T-helper 1 cell (primary cell): ENCODE results near the gene SLC22A9.
"Not testable (repeated sequence)": the region's sequence is repeated elsewhere in the genome, so short reads cannot be mapped to it uniquely, and the experiment has no call there.

Experiments
- DNase-seq, 5 donors: peaks; one replicate each; pipeline ENCODE4 v3.0.0-alpha.2; 2012 to 2020
- total RNA-seq, 4 donors: gene quantifications; one replicate each; lab custom pipeline; 2026; lab: John Stamatoyannopoulos, UW

Gene SLC22A9
- 0 to 0.12 (median 0) reads per million in 4 donors for total RNA-seq

- no peak for DNase-seq
Measured at GRCh38 chr11:63369165-63369970, at the start of gene SLC22A9. SLC22A9 (plus strand) TSS chr11:63369785; CDS start chr11:63370057, 272 bp downstream.

- DNase-seq, result no peak
Measured at GRCh38 chr11:63321723-63322122, 47.9 kb upstream of the SLC22A9 start.

DNA sequence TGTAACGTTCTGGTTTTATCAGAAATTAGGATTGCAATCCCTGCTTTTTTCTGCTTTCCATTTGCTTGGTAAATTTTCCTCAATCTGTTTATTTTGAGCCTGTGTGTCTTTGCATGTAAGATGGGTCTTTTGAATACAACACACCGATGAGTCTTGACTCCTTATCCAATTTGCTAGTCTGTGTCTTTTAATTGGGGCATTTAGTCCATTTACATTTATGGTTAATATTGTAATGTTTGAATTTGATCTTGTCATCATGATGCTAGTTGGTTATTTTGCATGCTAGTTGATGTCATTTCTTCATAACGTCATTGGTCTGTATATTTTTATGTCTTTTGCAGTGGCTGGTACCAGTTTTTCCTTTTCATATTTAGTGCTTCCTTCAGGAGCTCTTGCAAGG lies 34.5 kb upstream of the SLC22A9 start:
- DNase-seq, result not testable (repeated sequence)

GRCh38 chr11:63337070-63337469 lies 32.5 kb upstream of the SLC22A9 start:
- no peak for DNase-seq

- DNase-seq, result no peak
Measured at GRCh38 chr11:63343130-63343529, 26.5 kb upstream of the SLC22A9 start.

DNA sequence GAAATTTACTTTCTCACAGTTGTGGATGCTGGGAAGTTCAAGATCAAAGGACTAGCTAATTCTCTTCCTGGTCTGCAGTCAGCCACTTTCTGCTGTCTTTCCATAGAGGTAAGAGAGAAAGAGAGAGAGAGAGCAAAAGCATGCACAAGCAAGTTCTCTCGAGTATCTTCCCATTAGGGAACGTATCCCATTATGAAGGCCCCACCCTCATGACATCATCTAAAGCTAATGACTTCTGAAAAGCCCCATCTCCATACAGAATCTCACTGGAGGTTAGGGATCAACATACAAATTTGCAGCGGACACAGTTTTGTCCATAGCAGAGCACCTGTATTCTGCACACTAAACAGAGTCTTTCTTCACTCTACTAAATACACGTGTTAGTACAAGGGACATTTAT lies 17.4 kb upstream of the SLC22A9 start:
- no peak for DNase-seq

DNA sequence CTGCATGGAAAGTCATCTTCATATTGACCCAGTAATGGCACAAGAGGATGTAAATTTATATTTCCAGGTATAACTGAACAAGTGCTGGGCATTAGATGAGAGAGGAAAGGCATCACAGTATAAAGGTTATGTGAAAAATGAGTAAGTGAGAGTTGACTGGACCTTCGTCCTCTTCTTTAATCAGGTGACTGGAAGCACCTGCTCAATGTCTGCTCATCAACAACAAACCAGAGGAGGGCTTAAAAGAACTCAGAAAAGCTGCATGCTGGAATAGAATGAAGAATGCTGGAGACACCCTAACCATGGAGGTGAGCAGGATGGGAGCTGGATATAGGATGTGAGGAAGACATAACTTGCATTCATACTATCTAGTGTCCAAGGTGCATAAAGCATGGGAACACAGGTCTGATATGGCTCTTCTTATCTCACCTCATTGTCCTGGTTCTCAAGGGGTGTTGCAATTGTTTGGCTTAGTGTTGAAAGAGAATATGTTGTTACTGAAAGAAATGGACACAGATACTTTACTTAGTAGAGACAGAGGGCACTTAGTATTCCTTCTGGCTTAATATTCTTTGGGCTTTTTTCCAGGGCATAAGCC lies 7.3 kb upstream of the SLC22A9 start:
- DNase-seq, result no peak

- DNase-seq, result no peak
Measured at GRCh38 chr11:63369971-63370588, 495 bp downstream of the SLC22A9 start.

- DNase-seq, result no peak
Measured at GRCh38 chr11:63371396-63371795, 1.8 kb downstream of the SLC22A9 start.

DNA sequence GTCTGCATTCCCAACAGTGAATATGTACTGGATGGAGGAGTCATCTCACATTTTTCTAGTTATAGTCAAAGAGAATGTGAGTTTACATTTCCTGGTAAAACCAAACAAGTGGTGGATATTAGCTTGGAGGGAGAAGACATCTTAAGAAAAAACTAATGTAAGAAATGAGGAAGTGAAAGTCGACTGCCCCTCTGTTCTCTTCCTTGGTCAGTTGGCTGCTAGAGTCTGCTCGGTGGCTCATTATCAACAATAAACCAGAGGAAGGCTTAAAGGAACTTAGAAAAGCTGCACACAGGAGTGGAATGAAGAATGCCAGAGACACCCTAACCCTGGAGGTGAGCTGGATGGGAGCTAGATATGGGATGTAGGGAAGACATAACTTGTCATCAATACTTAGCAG lies 5.8 kb downstream of the SLC22A9 start:
- no peak for DNase-seq

DNA sequence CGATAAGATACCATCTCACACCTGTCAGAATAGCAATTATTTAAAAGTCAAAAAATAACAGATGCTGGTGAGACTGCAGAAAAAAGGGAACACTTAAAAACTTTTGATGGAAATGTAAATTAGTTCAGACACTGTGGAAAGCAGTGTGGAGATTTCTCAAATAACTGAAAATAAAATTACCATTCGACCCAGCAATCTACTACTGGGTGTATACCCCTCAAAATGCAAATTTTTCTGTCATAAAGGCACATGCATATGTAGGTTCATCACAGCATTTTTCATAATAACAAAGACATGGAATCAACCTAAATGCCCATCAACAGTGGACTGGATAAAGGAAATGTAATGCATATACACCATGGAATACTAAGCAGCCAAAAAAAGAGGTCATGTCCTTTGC lies 10.5 kb downstream of the SLC22A9 start:
- DNase-seq, result no peak

DNA sequence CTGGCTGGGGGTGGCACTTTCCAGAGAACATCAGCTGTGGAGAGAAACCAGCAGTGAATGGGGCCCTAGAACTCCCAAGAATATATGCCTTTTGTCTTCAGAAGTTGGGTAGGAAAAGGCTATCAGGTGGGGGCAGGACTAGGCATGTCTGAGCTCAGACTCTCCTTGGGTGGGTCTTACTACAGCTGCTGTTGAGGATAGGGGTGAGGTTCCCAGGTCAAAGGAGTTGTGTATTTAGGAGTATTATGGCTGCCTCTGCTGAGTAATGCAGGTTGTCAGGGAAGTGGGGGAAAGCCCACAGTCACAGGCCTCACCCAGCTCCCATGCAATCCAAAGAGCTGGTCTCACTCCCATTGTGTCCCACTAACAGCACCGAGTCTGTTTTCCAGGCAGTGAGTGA lies 26.1 kb downstream of the SLC22A9 start:
- DNase-seq, result no peak

GRCh38 chr11:63404161-63404935 lies 34.8 kb downstream of the SLC22A9 start:
- no peak for DNase-seq

GRCh38 chr11:63405114-63405513 lies 35.5 kb downstream of the SLC22A9 start:
- no peak for DNase-seq

GRCh38 chr11:63406458-63406857 lies 36.9 kb downstream of the SLC22A9 start:
- DNase-seq, result no peak

- no peak for DNase-seq
Measured at GRCh38 chr11:63417174-63417852, 47.7 kb downstream of the SLC22A9 start.

DNA sequence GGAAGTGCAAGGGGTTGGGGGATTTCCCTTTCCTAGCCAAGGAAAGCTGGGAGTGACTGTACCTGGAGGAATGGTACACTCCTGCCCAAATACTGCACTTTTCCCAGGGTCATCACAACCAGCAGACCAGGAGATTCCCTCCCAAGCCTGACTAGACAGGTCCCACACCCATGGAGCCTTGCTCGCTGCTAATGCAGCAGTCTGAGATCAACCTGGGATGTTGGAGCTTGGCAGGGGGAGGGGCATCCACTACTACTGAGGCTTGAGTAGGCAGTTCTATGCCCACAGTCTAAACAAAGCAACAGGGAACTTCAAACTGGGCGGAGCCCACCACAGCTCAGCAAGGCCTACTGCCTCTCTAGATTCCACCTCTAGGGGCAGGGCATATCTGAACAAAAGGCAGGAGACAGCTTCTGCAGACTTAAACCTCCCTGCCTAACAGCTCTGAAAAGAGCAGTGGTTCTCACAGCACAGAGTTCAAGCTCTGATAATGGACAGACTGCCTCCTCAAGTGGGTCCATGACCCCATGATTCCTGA lies 58.5 kb downstream of the SLC22A9 start:
- no peak for DNase-seq

- DNase-seq, result not testable (repeated sequence)
Measured at GRCh38 chr11:63430731-63431130, 61.1 kb downstream of the SLC22A9 start.

GRCh38 chr11:63435351-63435750 lies 65.8 kb downstream of the SLC22A9 start:
- not testable (repeated sequence) for DNase-seq

DNA sequence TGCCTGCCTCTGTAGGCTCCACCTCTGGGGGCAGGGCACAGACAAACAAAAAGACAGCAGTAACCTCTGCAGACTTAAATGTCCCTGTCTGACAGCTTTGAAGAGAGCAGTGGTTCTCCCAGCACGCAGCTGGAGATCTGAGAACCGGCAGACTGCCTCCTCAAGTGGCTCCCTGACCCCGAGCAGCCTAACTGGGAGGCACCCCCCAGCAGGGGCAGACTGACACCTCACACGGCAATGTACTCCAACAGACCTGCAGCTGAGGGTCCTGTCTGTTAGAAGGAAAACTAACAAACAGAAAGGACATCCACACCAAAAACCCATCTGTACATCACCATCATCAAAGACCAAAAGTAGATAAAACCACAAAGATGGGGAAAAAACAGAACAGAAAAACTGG lies 66.2 kb downstream of the SLC22A9 start:
- DNase-seq, result not testable (repeated sequence)

- DNase-seq, result no peak
Measured at GRCh38 chr11:63443714-63444113, 74.1 kb downstream of the SLC22A9 start.

- no peak for DNase-seq
Measured at GRCh38 chr11:63444160-63444559, 74.6 kb downstream of the SLC22A9 start.
